ENCODE results near the gene L3MBTL3.

DNA sequence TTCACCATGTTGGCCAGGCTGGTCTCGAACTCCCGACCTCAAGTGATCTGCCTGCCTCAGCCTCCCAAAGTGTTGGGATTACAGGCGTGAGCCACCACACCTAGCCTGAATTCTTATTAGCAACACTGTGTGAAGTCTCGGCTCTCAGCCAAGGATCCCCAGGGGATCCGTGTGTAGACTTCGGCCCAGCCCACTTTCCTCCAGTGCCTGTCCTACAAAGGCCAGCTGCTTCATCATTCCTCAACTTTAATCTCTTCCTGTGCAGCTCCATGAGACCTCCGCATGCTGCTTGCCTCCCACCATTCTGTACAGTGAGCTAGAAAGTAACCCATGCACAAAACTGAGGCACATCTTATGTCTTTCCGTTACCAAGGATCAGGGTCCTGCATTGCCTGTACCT is 132.5 kb downstream of the L3MBTL3 start:
- TF ChIP-seq POLR2A (IDR thresholded peaks at IDR 0.05) = no peak
- TF ChIP-seq, protein P1, sequence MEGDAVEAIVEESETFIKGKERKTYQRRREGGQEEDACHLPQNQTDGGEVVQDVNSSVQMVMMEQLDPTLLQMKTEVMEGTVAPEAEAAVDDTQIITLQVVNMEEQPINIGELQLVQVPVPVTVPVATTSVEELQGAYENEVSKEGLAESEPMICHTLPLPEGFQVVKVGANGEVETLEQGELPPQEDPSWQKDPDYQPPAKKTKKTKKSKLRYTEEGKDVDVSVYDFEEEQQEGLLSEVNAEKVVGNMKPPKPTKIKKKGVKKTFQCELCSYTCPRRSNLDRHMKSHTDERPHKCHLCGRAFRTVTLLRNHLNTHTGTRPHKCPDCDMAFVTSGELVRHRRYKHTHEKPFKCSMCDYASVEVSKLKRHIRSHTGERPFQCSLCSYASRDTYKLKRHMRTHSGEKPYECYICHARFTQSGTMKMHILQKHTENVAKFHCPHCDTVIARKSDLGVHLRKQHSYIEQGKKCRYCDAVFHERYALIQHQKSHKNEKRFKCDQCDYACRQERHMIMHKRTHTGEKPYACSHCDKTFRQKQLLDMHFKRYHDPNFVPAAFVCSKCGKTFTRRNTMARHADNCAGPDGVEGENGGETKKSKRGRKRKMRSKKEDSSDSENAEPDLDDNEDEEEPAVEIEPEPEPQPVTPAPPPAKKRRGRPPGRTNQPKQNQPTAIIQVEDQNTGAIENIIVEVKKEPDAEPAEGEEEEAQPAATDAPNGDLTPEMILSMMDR (IDR thresholded peaks at IDR 0.05) = no peak
- no peak for TF ChIP-seq EP300 (IDR thresholded peaks at IDR 0.05)
